ENCODE results near the gene NPB.

- TF ChIP-seq ZFP41 (tag by site-specific recombination; IDR thresholded peaks at IDR 0.05; ENCODE audit: borderline replicate concordance) (no peak), TRIM28 (IDR thresholded peaks at IDR 0.05; ENCODE audit: borderline replicate concordance, low read length) (no peak), CTCF (tag by site-specific recombination; IDR thresholded peaks at IDR 0.05) (no peak), TCF7L2 (IDR thresholded peaks at IDR 0.05; ENCODE audit: borderline replicate concordance, low read depth, low read length) (no peak), MZF1 (tag by site-specific recombination; IDR thresholded peaks at IDR 0.05; ENCODE audit: borderline replicate concordance) (no peak), ZNF701 (tag by site-specific recombination; IDR thresholded peaks at IDR 0.05) (no peak), ZNF324 (tag by site-specific recombination; IDR thresholded peaks at IDR 0.05) (no peak), ZSCAN4 (tag by site-specific recombination; IDR thresholded peaks at IDR 0.05) (no peak), GLIS2 (tag by site-specific recombination; IDR thresholded peaks at IDR 0.05) (no peak), PRDM2 (tag by site-specific recombination; IDR thresholded peaks at IDR 0.05; ENCODE audit: borderline replicate concordance) (no peak), TSHZ1 (tag by site-specific recombination; IDR thresholded peaks at IDR 0.05; ENCODE audit: borderline replicate concordance) (no peak), SALL2 (tag by site-specific recombination; IDR thresholded peaks at IDR 0.05; ENCODE audit: borderline replicate concordance) (no peak), REST (tag by site-specific recombination; IDR thresholded peaks at IDR 0.05) (no peak)
These were observed 13.3 kb downstream of the NPB start for GRCh38 chr17:81915331-81915730.
